MM.1S (cell line): ENCODE results near the gene PRKAG2.

Experiments
- CTCF ChIP-seq: fragments of 300-600 bp; sonication (generic); IDR thresholded peaks from 2 replicates; pipeline ENCODE4 v1.5.1; 2016; ENCODE audit warnings: antibody characterized with exemption, low read length, mixed read lengths
- EZH2 ChIP-seq: fragments of 300-600 bp; sonication (generic); optimal IDR thresholded peaks from 2 replicates; pipeline ENCODE3; 2017; ENCODE audit warnings: low read depth, mild to moderate bottlenecking, antibody characterized with exemption, low read length, mixed read lengths
- EZH2phosphoT487 ChIP-seq: fragments of 300-600 bp; sonication (generic); IDR thresholded peaks from 2 replicates; pipeline ENCODE4 v1.6.1; 2018; ENCODE audit warnings: antibody characterized with exemption, low read length

GRCh38 chr7:151914051-151914450 is 37.1 kb upstream of the PRKAG2 start:
- no peak for TF ChIP-seq CTCF
- TF ChIP-seq EZH2 = no peak
- no peak for TF ChIP-seq EZH2phosphoT487
